Activated T-cell treated with anti-CD3 and anti-CD28 coated beads, Interleukin-2, amount 50 U/mL, for 24 hours (primary cell): ENCODE data around the gene OR10A4.
A peak's percentile ranks its signal among the peaks of the same experiment; 100 is the strongest.

Experiments used
- DNase-seq: peaks from one replicate; pipeline ENCODE4 v3.0.0-alpha.2; 2020
- H3K27ac Mint-ChIP-seq: 2 replicates; pipeline ENCODE4 v1.8.0; 2020; ENCODE audit warnings: mild to moderate bottlenecking, mixed read lengths
- H3K27me3 Mint-ChIP-seq: 2 replicates; pipeline ENCODE4 v1.8.0; 2020; ENCODE audit warnings: mixed read lengths
- H3K36me3 Mint-ChIP-seq: 2 replicates; pipeline ENCODE4 v1.8.0; 2020; ENCODE audit warnings: low read depth, mixed read lengths
- H3K4me1 Mint-ChIP-seq: 2 replicates; pipeline ENCODE4 v1.8.0; 2020; ENCODE audit warnings: low read depth, mixed read lengths
- H3K4me3 Mint-ChIP-seq: 2 replicates; pipeline ENCODE4 v1.8.0; 2020; ENCODE audit warnings: mild to moderate bottlenecking, moderate library complexity, mixed read lengths
- H3K9me3 Mint-ChIP-seq: 2 replicates; pipeline ENCODE4 v1.8.0; 2020; ENCODE audit warnings: mixed read lengths

The OR10A4 gene

DNA sequence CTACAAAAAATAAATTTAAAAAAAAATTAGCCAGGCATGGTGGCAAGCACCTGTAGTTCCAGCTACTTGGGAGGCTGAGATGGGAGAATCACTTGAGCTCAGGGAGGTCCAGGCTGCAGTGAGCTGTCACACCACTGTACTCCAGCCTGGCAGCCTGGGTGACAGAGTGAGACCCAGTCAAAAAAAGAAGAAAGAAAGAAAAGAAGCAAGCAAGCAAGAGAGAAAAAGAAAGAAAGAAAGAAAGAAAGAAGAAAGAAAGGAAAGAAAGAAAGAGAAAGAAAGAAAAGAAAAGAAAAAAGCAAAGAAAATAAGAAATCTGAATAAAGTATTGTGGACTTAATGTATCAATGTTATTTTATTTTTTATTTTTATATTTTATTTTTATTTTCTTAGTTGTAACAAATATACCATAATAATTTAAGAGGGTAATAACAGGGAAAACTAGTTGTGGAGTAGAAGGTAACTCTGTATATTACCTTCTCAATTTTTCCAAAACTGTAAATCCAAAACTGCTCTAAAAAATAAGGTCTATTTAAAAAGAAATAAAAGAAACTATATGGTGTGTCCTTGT is 48.7 kb downstream of the OR10A4 start:
- H3K9me3 Mint-ChIP-seq: no peaks in the 10 kb centered on the region
- H3K36me3 Mint-ChIP-seq: no peaks in the 10 kb centered on the region
- no peak for DNase-seq
- no peak overlapping the region for H3K27ac Mint-ChIP-seq
- H3K4me1 Mint-ChIP-seq: peaks cover 21% of the 10 kb centered on the region
- no peak overlapping the region for H3K4me3 Mint-ChIP-seq
- H3K27me3 Mint-ChIP-seq: peaks cover 47% of the 10 kb centered on the region

- H3K9me3 Mint-ChIP-seq: no peaks in the 10 kb centered on the region
- no peak for DNase-seq
- H3K4me1 Mint-ChIP-seq: peaks cover 21% of the 10 kb centered on the region
- peak overlapping the region; percentile 83 for H3K4me3 Mint-ChIP-seq
- H3K27me3 Mint-ChIP-seq: peaks cover 51% of the 10 kb centered on the region
- no peaks in the 10 kb centered on the region for H3K36me3 Mint-ChIP-seq
- peak overlapping the region; percentile 74 for H3K27ac Mint-ChIP-seq
Measured at GRCh38 chr11:6925636-6926207, 49.3 kb downstream of the OR10A4 start.

DNA sequence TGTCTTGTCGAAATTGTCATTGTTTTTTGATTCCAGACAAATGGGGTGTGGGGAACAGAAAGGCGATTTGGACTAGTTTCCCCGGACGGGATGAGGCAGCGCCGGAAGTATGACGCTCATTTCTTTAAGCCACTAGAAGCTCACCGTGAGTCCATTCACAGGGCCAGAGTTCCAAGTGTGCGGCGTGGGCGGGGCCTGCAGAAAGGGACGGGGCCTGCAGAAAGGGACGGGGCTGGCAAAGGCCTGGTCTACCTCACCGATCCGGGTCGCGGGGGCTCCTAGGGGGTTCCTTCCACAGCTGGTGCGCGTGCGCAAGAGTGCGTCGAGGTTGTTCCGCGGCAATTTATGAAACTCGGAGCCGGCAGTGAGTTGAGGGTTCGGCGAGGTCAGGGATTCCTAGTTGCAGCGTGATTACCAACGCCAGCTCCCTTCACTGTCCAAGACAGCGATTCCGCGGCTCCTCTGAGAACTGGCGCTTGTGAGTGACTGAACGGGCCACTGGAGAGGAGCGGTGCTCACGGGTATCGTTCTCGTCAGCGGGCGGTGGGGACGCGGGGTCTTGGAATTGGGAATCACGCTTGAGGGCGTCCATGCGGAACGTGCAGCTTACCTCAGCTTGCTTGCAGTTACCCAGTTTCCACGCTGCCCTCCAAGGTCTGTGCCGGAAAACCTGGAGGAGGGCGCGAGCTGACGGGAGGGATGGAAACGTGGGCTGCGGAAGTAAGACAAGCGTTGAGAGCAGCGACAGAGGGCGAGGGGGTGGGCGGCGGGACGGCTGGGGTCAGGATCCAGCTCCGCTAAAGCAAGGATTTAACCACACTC is 50.0 kb downstream of the OR10A4 start, which contains the start of gene ZNF215:
Gene ZNF215, plus strand, starts transcription at position 219 of the 822 bp plus-strand sequence. CDS start 5,847 bp downstream, outside the sequence.
- no peaks in the 10 kb centered on the region for H3K9me3 Mint-ChIP-seq
- no peaks in the 10 kb centered on the region for H3K36me3 Mint-ChIP-seq
- H3K4me1 Mint-ChIP-seq: peaks cover 21% of the 10 kb centered on the region
- peak within 1 kb of the TSS; percentile 83 for H3K4me3 Mint-ChIP-seq
- peak within 1 kb of the TSS; percentile 74 for H3K27ac Mint-ChIP-seq
- peaks cover 50% of the 10 kb centered on the region for H3K27me3 Mint-ChIP-seq
- peak; percentile 64 for DNase-seq

- Mint-ChIP-seq H3K27me3 (peaks cover 49% of the 10 kb centered on the region), H3K27ac (no peak overlapping the region)
Measured at GRCh38 chr11:6927030-6927617, 50.7 kb downstream of the OR10A4 start.

More at GRCh38 chr11:6927030-6927617, 50.7 kb downstream of the OR10A4 start:
- Mint-ChIP-seq H3K36me3 (no peaks in the 10 kb centered on the region), H3K4me3 (peak overlapping the region; percentile 83), H3K9me3 (no peaks in the 10 kb centered on the region), H3K4me1 (peaks cover 22% of the 10 kb centered on the region)
- no peak for DNase-seq
